Neutrophil (primary cell): ENCODE measurements around the gene NLRC5.

ENCODE experiments used
- H3K27ac ChIP-seq: fragments of 200-600 bp; sonication (generic); 2 replicates; pipeline ENCODE4 v1.5.1; 2016; ENCODE audit warnings: mild to moderate bottlenecking, moderate library complexity
- H3K27me3 ChIP-seq: fragments of 200-600 bp; sonication (generic); 2 replicates; pipeline ENCODE4 v1.6.0; 2016; ENCODE audit warnings: mild to moderate bottlenecking
- H3K36me3 ChIP-seq: fragments of 200-600 bp; sonication (generic); 2 replicates; pipeline ENCODE4 v1.5.1; 2017
- H3K4me1 ChIP-seq, 2 experiments: fragments of 200-600 bp in 1 of 2; sonication (generic) in 1 of 2; 1 replicate in 1 of 2; 2 replicates in 1 of 2; pipeline versions ENCODE4 v1.5.1 to v1.6.1; 2013 to 2016; ENCODE audit warnings: low read depth in 1 of 2, low read length in 1 of 2, mild to moderate bottlenecking in 1 of 2, moderate library complexity in 1 of 2; ENCODE audit not compliant: control insufficient read depth in 1 of 2, insufficient read depth in 1 of 2
- H3K4me3 ChIP-seq, 2 experiments: fragments of 200-600 bp in 1 of 2; sonication (generic) in 1 of 2; 1 replicate in 1 of 2; 2 replicates in 1 of 2; pipeline ENCODE4 v1.5.1; 2013 to 2016; ENCODE audit warnings: low read depth in 1 of 2, low read length in 1 of 2, mild to moderate bottlenecking in 1 of 2, moderate library complexity in 1 of 2
- H3K9me3 ChIP-seq: fragments of 200-600 bp; sonication (generic); 2 replicates; pipeline ENCODE4 v1.5.1; 2016
- TF ChIP-seq, protein P1 (sequence below): fragments of 200-600 bp; sonication (generic); IDR thresholded peaks from 2 replicates; pipeline ENCODE4 v1.5.1; 2016; ENCODE audit warnings: antibody characterized with exemption

The NLRC5 gene

DNA sequence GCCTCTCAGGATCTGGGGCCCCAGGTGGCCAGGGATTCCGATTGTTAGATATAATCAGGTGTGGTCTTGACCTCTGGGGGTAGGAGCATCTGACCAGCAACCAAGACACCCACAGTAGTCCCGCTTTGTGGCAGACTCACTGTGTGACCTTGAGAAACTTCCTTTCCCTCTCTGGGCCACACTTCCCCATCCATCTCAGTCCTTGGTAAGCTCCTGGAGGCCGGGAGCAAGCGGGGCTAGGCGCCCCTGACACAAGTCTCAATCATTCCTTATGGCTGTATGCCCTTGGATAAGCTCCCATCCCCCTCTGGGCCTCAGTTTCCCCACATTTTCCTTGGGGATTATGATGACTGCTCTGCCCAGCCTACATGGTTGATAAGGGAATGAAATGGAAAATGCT, 124.3 kb downstream of the NLRC5 start:
- Histone ChIP-seq H3K27ac (peak overlapping the region; percentile 81), H3K4me3 (no peak overlapping the region), H3K9me3 (no peaks in the 10 kb centered on the region), H3K27me3 (no peaks in the 10 kb centered on the region), H3K4me1 (peaks cover 51 to 56% of the 10 kb centered on the region in 2 experiments), H3K36me3 (peaks cover 51% of the 10 kb centered on the region)
- TF ChIP-seq, protein P1, sequence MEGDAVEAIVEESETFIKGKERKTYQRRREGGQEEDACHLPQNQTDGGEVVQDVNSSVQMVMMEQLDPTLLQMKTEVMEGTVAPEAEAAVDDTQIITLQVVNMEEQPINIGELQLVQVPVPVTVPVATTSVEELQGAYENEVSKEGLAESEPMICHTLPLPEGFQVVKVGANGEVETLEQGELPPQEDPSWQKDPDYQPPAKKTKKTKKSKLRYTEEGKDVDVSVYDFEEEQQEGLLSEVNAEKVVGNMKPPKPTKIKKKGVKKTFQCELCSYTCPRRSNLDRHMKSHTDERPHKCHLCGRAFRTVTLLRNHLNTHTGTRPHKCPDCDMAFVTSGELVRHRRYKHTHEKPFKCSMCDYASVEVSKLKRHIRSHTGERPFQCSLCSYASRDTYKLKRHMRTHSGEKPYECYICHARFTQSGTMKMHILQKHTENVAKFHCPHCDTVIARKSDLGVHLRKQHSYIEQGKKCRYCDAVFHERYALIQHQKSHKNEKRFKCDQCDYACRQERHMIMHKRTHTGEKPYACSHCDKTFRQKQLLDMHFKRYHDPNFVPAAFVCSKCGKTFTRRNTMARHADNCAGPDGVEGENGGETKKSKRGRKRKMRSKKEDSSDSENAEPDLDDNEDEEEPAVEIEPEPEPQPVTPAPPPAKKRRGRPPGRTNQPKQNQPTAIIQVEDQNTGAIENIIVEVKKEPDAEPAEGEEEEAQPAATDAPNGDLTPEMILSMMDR: no peak

DNA sequence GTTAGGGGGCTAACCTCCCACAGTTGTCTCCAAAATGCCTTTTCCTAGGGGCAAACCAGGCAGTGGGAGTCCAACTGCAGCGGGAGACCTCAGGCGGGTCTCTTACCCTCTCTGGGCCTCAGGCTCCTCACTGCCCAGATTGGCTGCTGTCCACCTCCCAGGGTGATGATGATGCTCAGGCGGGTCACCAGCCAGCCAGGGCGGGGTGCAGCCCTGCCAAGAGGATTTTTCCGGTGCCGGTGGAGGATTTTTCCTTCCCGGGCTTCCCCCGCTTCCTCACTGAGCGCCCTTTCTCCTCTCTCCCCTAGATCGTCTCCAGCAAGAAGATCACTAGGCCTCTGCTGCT, 125.8 kb downstream of the NLRC5 start:
- Histone ChIP-seq H3K9me3 (no peaks in the 10 kb centered on the region), H3K27me3 (no peaks in the 10 kb centered on the region), H3K4me1 (peaks cover 39 to 43% of the 10 kb centered on the region in 2 experiments), H3K27ac (no peak overlapping the region), H3K4me3 (no peak overlapping the region), H3K36me3 (peaks cover 64% of the 10 kb centered on the region)
- TF ChIP-seq, protein P1: no peak

DNA sequence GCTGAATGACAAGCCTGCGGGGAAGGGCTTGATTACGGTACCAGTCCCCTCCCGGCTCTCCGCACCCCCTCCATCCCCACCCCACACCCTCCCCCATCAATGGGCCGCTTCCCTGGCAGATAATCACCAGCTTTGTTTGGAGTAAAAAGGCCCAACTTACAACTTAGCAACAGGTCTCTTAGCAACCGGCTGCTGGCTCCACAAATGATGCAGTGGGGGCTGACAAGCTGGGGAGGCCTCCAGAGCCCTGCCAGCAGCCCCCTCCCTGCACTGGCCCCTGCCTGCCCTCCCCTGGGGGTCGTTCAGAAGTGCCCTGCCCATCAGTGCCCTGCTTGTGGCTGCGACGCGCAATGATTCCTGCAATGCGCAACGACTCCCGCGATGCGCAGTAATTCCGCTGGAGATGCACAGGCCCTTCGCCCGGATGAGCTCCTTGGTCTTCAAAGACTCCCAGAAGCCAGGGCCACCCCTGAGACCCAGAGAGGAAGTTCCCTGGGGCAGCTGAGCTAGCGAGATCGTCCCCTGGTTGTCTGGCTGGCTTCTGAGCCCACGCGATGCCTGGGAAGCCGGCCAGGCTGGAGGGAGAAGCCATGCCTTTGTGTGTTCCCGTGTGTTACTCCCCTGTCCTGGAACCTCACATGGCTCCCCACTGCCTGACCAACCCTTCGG, 126.3 kb downstream of the NLRC5 start:
- Histone ChIP-seq H3K9me3 (no peaks in the 10 kb centered on the region), H3K36me3 (peaks cover 67% of the 10 kb centered on the region), H3K4me1 (peaks cover 34 to 38% of the 10 kb centered on the region in 2 experiments), H3K4me3 (no peak overlapping the region), H3K27ac (no peak overlapping the region), H3K27me3 (no peaks in the 10 kb centered on the region)
- TF ChIP-seq, protein P1: no peak

DNA sequence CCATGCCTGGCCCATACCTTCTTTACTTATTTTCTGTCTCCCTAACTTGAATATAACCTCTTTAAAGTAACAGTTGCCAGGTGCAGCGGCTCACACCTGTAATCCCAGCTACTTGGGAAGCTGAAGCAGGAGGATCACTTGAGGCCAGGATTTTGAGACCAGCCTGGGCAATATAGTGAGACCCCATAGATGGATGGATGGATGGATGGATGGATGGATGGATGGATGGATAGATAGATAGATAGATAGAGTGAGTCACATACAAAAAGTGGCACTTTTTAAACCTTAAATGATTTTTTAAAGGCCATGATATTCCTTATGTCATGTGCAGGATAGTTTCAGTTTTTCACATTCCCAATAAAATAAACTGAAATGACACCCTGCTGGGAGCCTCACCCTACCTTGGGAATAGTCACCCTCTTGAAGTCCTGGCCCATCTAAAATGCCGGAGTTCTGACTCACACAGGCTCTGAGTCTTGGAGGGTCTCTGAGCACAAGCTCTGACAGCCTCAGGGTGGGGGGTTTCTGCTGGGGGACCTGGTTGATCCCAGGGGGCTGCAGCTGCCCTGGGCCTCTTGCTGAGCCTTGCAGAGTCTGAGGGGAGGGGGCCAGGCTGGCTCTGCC, 129.2 kb downstream of the NLRC5 start:
- H3K27ac ChIP-seq: no peak overlapping the region
- no peaks in the 10 kb centered on the region for H3K27me3 ChIP-seq
- H3K9me3 ChIP-seq: no peaks in the 10 kb centered on the region
- peaks cover 80% of the 10 kb centered on the region for H3K36me3 ChIP-seq
- no peak overlapping the region for H3K4me3 ChIP-seq
- TF ChIP-seq, protein P1: no peak
- peaks cover 20 to 21% of the 10 kb centered on the region in 2 experiments for H3K4me1 ChIP-seq

DNA sequence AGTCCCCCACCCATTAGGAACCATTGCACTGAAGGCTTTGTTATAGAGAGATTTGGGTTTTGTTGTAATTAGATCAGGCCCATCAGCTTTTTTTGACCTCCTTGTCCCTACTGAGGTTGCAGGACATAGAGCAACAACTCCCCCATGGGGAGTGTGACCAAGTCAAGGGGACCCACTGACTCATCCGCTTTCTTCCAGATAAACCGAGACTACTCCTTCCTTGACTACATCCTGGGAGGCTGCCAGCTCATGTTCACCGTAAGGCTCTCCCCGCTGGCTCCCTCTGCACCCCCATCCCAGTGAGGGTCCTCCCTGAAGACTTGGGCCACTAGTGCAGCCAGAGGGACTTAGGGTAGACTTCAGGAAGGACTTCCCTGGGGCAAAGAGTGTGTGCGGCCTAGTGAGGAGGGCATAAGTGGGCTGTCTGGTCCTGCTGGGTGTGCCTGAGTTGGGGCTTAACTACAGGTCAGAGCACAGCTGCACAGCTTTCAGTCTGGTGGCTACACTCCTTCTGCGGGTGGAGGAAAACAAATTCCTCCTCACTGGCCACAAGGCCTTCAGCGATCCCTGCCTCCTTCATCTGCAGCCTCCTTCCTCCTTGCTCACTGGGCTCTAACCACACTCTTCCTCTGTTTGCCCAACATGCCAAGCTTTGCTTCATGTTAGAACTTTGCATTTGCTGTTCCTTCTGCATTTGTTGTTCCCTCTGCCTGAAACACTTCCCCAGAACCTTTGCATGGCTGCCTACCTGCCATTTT, 134.0 kb downstream of the NLRC5 start:
- Histone ChIP-seq H3K27ac (peak overlapping the region; percentile 85), H3K27me3 (no peaks in the 10 kb centered on the region), H3K4me3 (no peak overlapping the region), H3K4me1 (peaks cover 31 to 50% of the 10 kb centered on the region in 2 experiments), H3K9me3 (no peaks in the 10 kb centered on the region), H3K36me3 (peaks cover 54% of the 10 kb centered on the region)
- TF ChIP-seq, protein P1: no peak
